Sigmoid colon (tissue), 7 donors: ENCODE measurements around the gene INSIG1. TPM values are rescaled to one million over a fixed set of nuclear protein-coding genes. Genes with fewer than 3 reads are reported as not detected.

Experiments used
- DNase-seq: peaks from one replicate; pipeline ENCODE4 v3.0.0-alpha.2; 2019
- H3K27ac ChIP-seq, 4 donors: fragments of 200-600 bp; sonication (generic); one replicate each; pipeline ENCODE4 v1.5.1; 2016 to 2019; ENCODE audit warnings: mild to moderate bottlenecking in 1 of 4
- H3K27me3 ChIP-seq, 3 donors: fragments of 200-600 bp; sonication (generic); one replicate each; pipeline ENCODE4 v1.5.1; 2019; ENCODE audit warnings: mild to moderate bottlenecking in 1 of 3
- H3K36me3 ChIP-seq, 4 donors: fragments of 200-600 bp; sonication (generic); one replicate each; pipeline ENCODE4 v1.5.1; 2016 to 2019
- H3K4me1 ChIP-seq, 4 donors: fragments of 200-600 bp; sonication (generic); one replicate each; pipeline ENCODE4 v1.5.1; 2017 to 2019
- H3K4me3 ChIP-seq, 4 donors: fragments of 200-600 bp; sonication (generic); one replicate each; pipeline ENCODE4 v1.5.1; 2017 to 2019; ENCODE audit warnings: mild to moderate bottlenecking in 2 of 4, moderate library complexity in 1 of 4
- H3K9me3 ChIP-seq, 4 donors: fragments of 200-600 bp in 3 of 4; sonication (generic) in 3 of 4; one replicate each; pipeline versions ENCODE4 v1.5.1 to v1.6.1; 2013 to 2019
- EP300 ChIP-seq, 4 donors: sonication (generic); formaldehyde crosslinking; IDR thresholded peaks; one replicate each; pipeline ENCODE4 v1.6.1; 2017; ENCODE audit warnings: antibody characterized with exemption in 4 of 4
- POLR2A ChIP-seq, 2 donors: fragments of 450-650 bp; IDR thresholded peaks; one replicate each; pipeline ENCODE4 v1.6.1; 2016; ENCODE audit warnings: antibody characterized with exemption in 2 of 2, mild to moderate bottlenecking in 2 of 2, moderate library complexity in 2 of 2
- POLR2AphosphoS5 ChIP-seq, 4 donors: sonication (generic); formaldehyde crosslinking; IDR thresholded peaks; one replicate each; pipeline ENCODE4 v1.6.1; 2017; ENCODE audit warnings: antibody characterized with exemption in 4 of 4
- WGBS, 2 donors: extraction: QIAGEN DNeasy Blood & Tissue Kit; methylation state at CpG; one replicate each; pipeline ENCODE4 v1.1.7; 2013; 5-methylcytosine and 5-hydroxymethylcytosine counted together
- intact Hi-C: fragments of 100-400 bp; cut with DNase I; formaldehyde crosslinking; loops from one replicate; pipeline ENCODE4 v1.15.1; 2023
- polyA plus RNA-seq, 3 donors: library from polyadenylated mRNA; stranded (reverse); fragments of 200-250 nt; gene quantifications; one replicate each; pipeline ENCODE4 v1.2.3, GENCODE V29; 2013
- total RNA-seq, 4 donors: library from RNA; depleted of rRNA; stranded (reverse); fragments of >200 nt; gene quantifications; one replicate each; pipeline ENCODE4 v1.1.0, GENCODE V29; 2016
- TF ChIP-seq, protein P1 (sequence below), 4 experiments: fragments of 450-650 bp in 3 of 4; fragments of 200-600 bp in 1 of 4; IDR thresholded peaks; one replicate each; pipeline ENCODE4 v1.5.1; 2016 to 2019; ENCODE audit warnings: antibody characterized with exemption in 4 of 4, mild to moderate bottlenecking in 3 of 4, moderate library complexity in 2 of 4
- donor health status: healthy with polysubstance abuse.
- donor health status: Bipolar disorder and iron deficiency.
- donor health status: healthy.

INSIG1 gene
- total and polyA plus RNA-seq, 7 donors, result 22.2 to 102 (median 39.1) TPM

GRCh38 chr7:155305231-155305904 is 7.7 kb downstream of the INSIG1 start:
- intact Hi-C loops, result no loop called here
- Histone ChIP-seq H3K27ac (no peak overlapping the region), H3K36me3 (peaks cover 0 to 81% (median 11%) of the 10 kb centered on the region in 4 donors), H3K4me3 (no peak overlapping the region), H3K4me1 (peaks cover 0 to 6% (median 3%) of the 10 kb centered on the region in 4 donors), H3K27me3 (no peaks in the 10 kb centered on the region), H3K9me3 (no peaks in the 10 kb centered on the region)
- no peak for DNase-seq
- TF ChIP-seq, protein P1, sequence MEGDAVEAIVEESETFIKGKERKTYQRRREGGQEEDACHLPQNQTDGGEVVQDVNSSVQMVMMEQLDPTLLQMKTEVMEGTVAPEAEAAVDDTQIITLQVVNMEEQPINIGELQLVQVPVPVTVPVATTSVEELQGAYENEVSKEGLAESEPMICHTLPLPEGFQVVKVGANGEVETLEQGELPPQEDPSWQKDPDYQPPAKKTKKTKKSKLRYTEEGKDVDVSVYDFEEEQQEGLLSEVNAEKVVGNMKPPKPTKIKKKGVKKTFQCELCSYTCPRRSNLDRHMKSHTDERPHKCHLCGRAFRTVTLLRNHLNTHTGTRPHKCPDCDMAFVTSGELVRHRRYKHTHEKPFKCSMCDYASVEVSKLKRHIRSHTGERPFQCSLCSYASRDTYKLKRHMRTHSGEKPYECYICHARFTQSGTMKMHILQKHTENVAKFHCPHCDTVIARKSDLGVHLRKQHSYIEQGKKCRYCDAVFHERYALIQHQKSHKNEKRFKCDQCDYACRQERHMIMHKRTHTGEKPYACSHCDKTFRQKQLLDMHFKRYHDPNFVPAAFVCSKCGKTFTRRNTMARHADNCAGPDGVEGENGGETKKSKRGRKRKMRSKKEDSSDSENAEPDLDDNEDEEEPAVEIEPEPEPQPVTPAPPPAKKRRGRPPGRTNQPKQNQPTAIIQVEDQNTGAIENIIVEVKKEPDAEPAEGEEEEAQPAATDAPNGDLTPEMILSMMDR (IDR thresholded peaks at IDR 0.05), result no peak
- TF ChIP-seq POLR2A (IDR thresholded peaks at IDR 0.05) (no peak), POLR2AphosphoS5 (IDR thresholded peaks at IDR 0.05) (no peak), EP300 (IDR thresholded peaks at IDR 0.05) (no peak)
- 92% methylated on average over 9 of the region's 9 CpGs for WGBS, 2 donors

GRCh38 chr7:155306673-155307470 is 9.2 kb downstream of the INSIG1 start:
- WGBS, 2 donors, result 78 to 89% methylated on average over 15 of the region's 15 CpGs
- no peaks in the 10 kb centered on the region for H3K4me1 ChIP-seq
- no peak overlapping the region for H3K4me3 ChIP-seq
- H3K27me3 ChIP-seq, result no peaks in the 10 kb centered on the region
- H3K9me3 ChIP-seq, result no peaks in the 10 kb centered on the region
- no peak for DNase-seq
- intact Hi-C loops, result no loop called here
- no peak for TF ChIP-seq EP300 (IDR thresholded peaks at IDR 0.05)
- TF ChIP-seq, protein P1 (IDR thresholded peaks at IDR 0.05), result no peak
- TF ChIP-seq POLR2A (IDR thresholded peaks at IDR 0.05), result no peak
- TF ChIP-seq POLR2AphosphoS5 (IDR thresholded peaks at IDR 0.05), result no peak
- no peak overlapping the region for H3K27ac ChIP-seq
- H3K36me3 ChIP-seq, result peaks cover 0 to 90% (median 14%) of the 10 kb centered on the region in 4 donors

- intact Hi-C loops, result no loop called here
- no peak for TF ChIP-seq POLR2AphosphoS5 (IDR thresholded peaks at IDR 0.05)
- TF ChIP-seq, protein P1 (IDR thresholded peaks at IDR 0.05), result no peak
- TF ChIP-seq EP300 (IDR thresholded peaks at IDR 0.05), result no peak
- no peak for TF ChIP-seq POLR2A (IDR thresholded peaks at IDR 0.05)
- WGBS, 2 donors, result 95 to 96% methylated on average over 19 of the region's 19 CpGs
- Histone ChIP-seq H3K27ac (no peak overlapping the region), H3K27me3 (no peaks in the 10 kb centered on the region), H3K9me3 (no peaks in the 10 kb centered on the region), H3K4me3 (no peak overlapping the region), H3K36me3 (peaks cover 0 to 75% (median 9%) of the 10 kb centered on the region in 4 donors), H3K4me1 (no peaks in the 10 kb centered on the region)
- DNase-seq, result no peak
These were observed 10.8 kb downstream of the INSIG1 start for GRCh38 chr7:155308330-155309020.

DNA sequence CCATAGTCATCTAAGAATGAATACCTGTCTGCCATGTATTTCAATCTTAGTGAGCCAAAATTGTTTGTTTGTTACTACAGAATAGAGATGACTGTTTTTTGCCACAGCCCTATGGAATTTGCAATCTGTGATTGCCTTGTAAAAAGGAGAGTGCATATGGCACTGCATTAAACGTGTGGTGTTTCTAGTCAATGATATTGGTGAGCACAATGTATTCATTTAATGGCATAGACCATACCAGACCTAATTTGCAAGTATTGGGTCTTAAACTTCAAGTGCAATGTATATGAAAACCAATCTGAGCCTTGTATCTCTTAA is 11.3 kb downstream of the INSIG1 start:
- Histone ChIP-seq H3K9me3 (no peaks in the 10 kb centered on the region), H3K36me3 (peaks cover 0 to 70% (median 9%) of the 10 kb centered on the region in 4 donors), H3K4me3 (no peak overlapping the region), H3K27ac (no peak overlapping the region), H3K4me1 (no peaks in the 10 kb centered on the region), H3K27me3 (no peaks in the 10 kb centered on the region)
- DNase-seq, result no peak
- TF ChIP-seq EP300 (IDR thresholded peaks at IDR 0.05), result no peak
- WGBS, 2 donors, result 69 to 80% methylated on average over 1 of the region's 1 CpG
- intact Hi-C loops, result no loop called here
